ENCODE results near the gene EEF1AKMT1. TPM values are rescaled to one million over a fixed set of nuclear protein-coding genes. Genes with fewer than 3 reads are reported as not detected.

The EEF1AKMT1 gene, protein sequence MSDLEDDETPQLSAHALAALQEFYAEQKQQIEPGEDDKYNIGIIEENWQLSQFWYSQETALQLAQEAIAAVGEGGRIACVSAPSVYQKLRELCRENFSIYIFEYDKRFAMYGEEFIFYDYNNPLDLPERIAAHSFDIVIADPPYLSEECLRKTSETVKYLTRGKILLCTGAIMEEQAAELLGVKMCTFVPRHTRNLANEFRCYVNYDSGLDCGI
- total RNA-seq (2013; cell fraction: nucleolus; rRNA removed): 23.8 and 25.1 TPM in 2 replicates
- 9.3 and 9.8 TPM in 2 replicates for total RNA-seq (2014; rRNA removed)
- 10.0 and 11.5 TPM in 2 replicates for total RNA-seq (2014; rRNA removed; fragmentation: Illumina TruSeq; extraction: Trizol)
- 8.1 and 9.5 TPM in 2 replicates for total RNA-seq (2021)
- polyA plus RNA-seq (2011; ENCODE audit: low read depth): 12.6 TPM
- polyA plus RNA-seq (2011; rRNA removed): 7.9 and 11.9 TPM in 2 replicates
- polyA plus RNA-seq (2011; cell fraction: cytosol; rRNA removed): 4.3 and 5.8 TPM in 2 replicates
- polyA plus RNA-seq (2011; cell fraction: nucleus; rRNA removed): 3.5 and 3.7 TPM in 2 replicates
- 10.6 and 11.2 TPM in 2 replicates for polyA plus RNA-seq (2012)
- polyA plus RNA-seq (2014; fragmentation: Illumina TruSeq; extraction: Trizol): 7.9 and 10.3 TPM in 2 replicates
- 10 to 100 TPM; 42.8 to 44.5 TPM for polyA plus RNA-seq (2014; fragmentation: Nextera tagmentation; extraction: Ambion mirVana)
- 10.5 and 10.9 TPM in 2 replicates for polyA plus RNA-seq (2014; rRNA removed)
- polyA plus RNA-seq (2016; fragmentation: Nextera tagmentation; extraction: Ambion mirVana): 10 to 100 TPM; 29.4 to 30.3 TPM
- 5.7 and 6.6 TPM in 2 replicates for polyA minus RNA-seq (2011; rRNA and poly(A)+ RNA removed)
- 1.6 and 2.9 TPM in 2 replicates for polyA minus RNA-seq (2011; cell fraction: cytosol; rRNA and poly(A)+ RNA removed)
- 1.3 and 2.2 TPM in 2 replicates for polyA minus RNA-seq (2011; cell fraction: nucleus; rRNA and poly(A)+ RNA removed)
- Bru-seq, nascent RNA: percentile 56 among the genes with signal in this experiment
- percentile 48 among the genes with signal in this experiment for BruChase-seq, experiment 1, labeled RNA remaining after a 6-hour chase
- percentile 51 among the genes with signal in this experiment for BruChase-seq, experiment 2, labeled RNA remaining after a 2-hour chase
- long read RNA-seq, experiment 1, partial matches to known transcripts: 2 of 13 reads
- long read RNA-seq, experiment 1, other reads (novel, unspliced or antisense): 6 of 13 reads
- long read RNA-seq, experiment 2, transcript EEF1AKMT1-202 (5 exons, 1,042 nt): major isoform, 20 of 32 reads
- long read RNA-seq, experiment 2, partial matches to known transcripts: 3 of 32 reads
- long read RNA-seq, experiment 2, other reads (novel, unspliced or antisense): 8 of 32 reads

DNA sequence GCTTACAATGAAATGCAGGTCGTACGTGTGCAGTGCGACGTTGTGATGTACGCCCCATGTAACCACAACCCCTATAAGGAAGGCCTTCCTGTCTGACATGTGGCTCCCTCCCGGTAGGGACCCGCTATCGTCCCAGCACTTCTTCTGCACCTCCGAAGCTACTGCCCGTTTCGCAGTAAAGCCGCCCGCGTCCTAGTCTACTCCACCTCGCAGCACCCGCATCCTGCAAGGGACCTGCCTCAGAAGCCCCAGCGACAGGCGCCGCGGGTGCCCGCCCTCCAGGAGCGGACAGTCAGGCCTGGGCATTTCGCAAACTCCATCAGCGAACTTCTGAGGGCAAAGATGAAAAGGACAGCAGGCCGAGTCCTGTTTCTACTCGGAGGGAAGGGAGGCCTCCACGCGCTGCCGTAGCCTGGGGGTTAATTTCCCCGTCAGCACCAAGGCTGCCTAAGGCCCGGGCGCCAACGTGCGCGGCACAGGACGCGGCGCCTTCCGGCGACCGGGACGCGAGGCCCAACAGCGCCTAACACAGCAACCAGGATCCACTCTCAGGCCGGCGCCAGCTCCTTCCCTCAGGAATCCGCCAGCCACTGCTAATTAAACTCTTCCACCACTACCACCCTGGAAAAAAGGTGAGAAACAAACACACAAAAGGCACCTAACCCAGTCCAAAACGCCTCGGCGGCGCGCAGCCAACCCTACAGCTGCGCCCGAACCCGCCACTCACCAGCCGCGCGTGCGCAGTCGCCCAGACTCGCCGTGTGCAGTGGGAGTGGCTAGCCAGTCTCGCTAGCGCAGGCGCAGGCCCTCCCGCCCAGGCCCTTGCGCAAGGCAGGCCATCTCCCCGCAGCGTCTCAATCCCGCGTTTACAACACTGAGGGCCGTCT, at the start of gene EEF1AKMT1:
Gene EEF1AKMT1 (minus strand): TSS at position 768 of the 887 bp plus-strand sequence. CDS start 16,363 bp downstream, outside the sequence.
- under 1% methylated on average over 64 of the region's 72 CpGs for WGBS (ENCODE audit: insufficient coverage, insufficient replicate concordance, low lambda C conversion rate, missing lambda C conversion rate)
- peak within 1 kb of the TSS; percentile 64 for H3K4me3 ChIP-seq
- FAIRE-seq: peak; percentile 95
- H3K27me3 ChIP-seq (replicated peaks in 1 of 2; ENCODE audit: control insufficient read depth in 2 of 2, insufficient read depth in 2 of 2, low read length in 1 of 2): no peaks in the 10 kb centered on the region
- H3K36me3 ChIP-seq (ENCODE audit: control insufficient read depth in 2 of 2, insufficient read depth in 2 of 2, low read length in 1 of 2): peaks cover 0 to 5% of the 10 kb centered on the region in 2 experiments; a peak in 1 of 4 replicates
- ChIA-PET CTCF (interaction anchor here (1.2 kb wide), 1 partner anchor 576 kb away, joined by 3 read pairs; no protein-coding TSS in a partner anchor), RAD21 (ENCODE audit: unreplicated experiment) (interaction anchor here (0.6 kb wide), 1 partner anchor 247 kb away, joined by 4 read pairs; the partner anchor contains the start of gene CRYL1), POLR2A (interaction anchor here (0.6 to 1.1 kb wide), 3 partner anchors 128 to 302 kb away, joined by 3 read pairs; no protein-coding TSS in a partner anchor), SMC1A (ENCODE audit: uncharacterized antibody, unreplicated experiment) (interaction anchor here (0.7 to 1.4 kb wide), 3 partner anchors 14 to 206 kb away, joined by 3 to 6 read pairs (median 3); no protein-coding TSS in a partner anchor)
- peaks cover 8% of the 10 kb centered on the region; the same call in 2 of the 3 replicates for H3K9me3 ChIP-seq (replicated peaks; ENCODE audit: control insufficient read depth, insufficient read depth, low read length)
- H3K9ac ChIP-seq (ENCODE audit: control insufficient read depth, insufficient read depth, low read length): peak within 1 kb of the TSS; percentile 86
- intact Hi-C loops (cut with micrococcal nuclease; ENCODE audit: unreplicated experiment) (loop anchor here (2.0 to 5.0 kb wide), 2 partner anchors 247 to 276 kb away; no protein-coding TSS in a partner anchor), in situ Hi-C loops (cut with MboI) (no loop called here)
- H3K4me2 ChIP-seq (ENCODE audit: control insufficient read depth, insufficient read depth): peak within 1 kb of the TSS; percentile 77
- H3K79me2 ChIP-seq (ENCODE audit: control insufficient read depth, insufficient read depth, low read length): peaks cover 18% of the 10 kb centered on the region
- ATAC-seq: peak; percentile 95
- peak within 1 kb of the TSS; percentile 82 for H3K27ac ChIP-seq (ENCODE audit: control insufficient read depth, insufficient read depth)
- BruUV-seq (replicated peaks): TSS peak; percentile 87
- H2AFZ ChIP-seq (ENCODE audit: control insufficient read depth, low read depth, low read length): peak within 1 kb of the TSS; percentile 91
- no peaks in the 10 kb centered on the region for H4K20me1 ChIP-seq (ENCODE audit: control insufficient read depth, insufficient read depth)
- peaks cover 4% of the 10 kb centered on the region; the same call in 1 of the 2 replicates for H3K4me1 ChIP-seq (ENCODE audit: control insufficient read depth, insufficient read depth, low read length)
- peak; percentile 79 for DNase-seq (ENCODE audit: low read depth, low spot score)
- no peak for TF ChIP-seq FOS (IDR thresholded peaks at IDR 0.05; ENCODE audit: borderline replicate concordance, extremely low read depth, insufficient read length)
- TF ChIP-seq SUZ12 (IDR thresholded peaks at IDR 0.05; ENCODE audit: unreplicated experiment): no peak
- TF ChIP-seq, protein P1, sequence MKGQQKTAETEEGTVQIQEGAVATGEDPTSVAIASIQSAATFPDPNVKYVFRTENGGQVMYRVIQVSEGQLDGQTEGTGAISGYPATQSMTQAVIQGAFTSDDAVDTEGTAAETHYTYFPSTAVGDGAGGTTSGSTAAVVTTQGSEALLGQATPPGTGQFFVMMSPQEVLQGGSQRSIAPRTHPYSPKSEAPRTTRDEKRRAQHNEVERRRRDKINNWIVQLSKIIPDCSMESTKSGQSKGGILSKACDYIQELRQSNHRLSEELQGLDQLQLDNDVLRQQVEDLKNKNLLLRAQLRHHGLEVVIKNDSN (IDR thresholded peaks at IDR 0.05; ENCODE audit: borderline replicate concordance, extremely low read length, insufficient read depth, low read depth, low read length): no peak
- TF ChIP-seq SRF (IDR thresholded peaks at IDR 0.05; ENCODE audit: low read depth in 2 of 2, low read length in 2 of 2): peak; percentile 95 to 98
- TF ChIP-seq CHD1 (IDR thresholded peaks at IDR 0.05; ENCODE audit: low read depth, low read length): 0 out of 2 replicates have a peak, but pooled peaks have one; percentile 34
- TF ChIP-seq, protein P2, sequence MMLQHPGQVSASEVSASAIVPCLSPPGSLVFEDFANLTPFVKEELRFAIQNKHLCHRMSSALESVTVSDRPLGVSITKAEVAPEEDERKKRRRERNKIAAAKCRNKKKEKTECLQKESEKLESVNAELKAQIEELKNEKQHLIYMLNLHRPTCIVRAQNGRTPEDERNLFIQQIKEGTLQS (IDR thresholded peaks at IDR 0.05; ENCODE audit: borderline replicate concordance, extremely low read depth, low read depth, low read length): no peak
- no peak for TF ChIP-seq EED (IDR thresholded peaks at IDR 0.05; ENCODE audit: low read depth)
- TF ChIP-seq ASH2L (IDR thresholded peaks at IDR 0.05; ENCODE audit: borderline replicate concordance, low read depth): no peak
- no peak for TF ChIP-seq NR2C2 (IDR thresholded peaks at IDR 0.05; ENCODE audit: borderline replicate concordance, control insufficient read depth, insufficient read length, low read depth)
- TF ChIP-seq BACH1 (IDR thresholded peaks at IDR 0.05; ENCODE audit: borderline replicate concordance): no peak; the same call in 1 of the 2 replicates
- TF ChIP-seq STAT1 (conservative IDR thresholded peaks at IDR 0.05): no peak

Measured in GM12878 (cell line).